ENCODE measurements around the gene ZNF593OS. TPM values are rescaled to one million over a fixed set of nuclear protein-coding genes. Genes with fewer than 3 reads are reported as not detected.

ZNF593OS gene
- total RNA-seq, 4 donors from 2014 or later: not detected

- intact Hi-C loops (cut with DNase I; ENCODE audit: low total_unique reads): no loop called here
- no peaks in the 10 kb centered on the region for H3K4me1 ChIP-seq
- WGBS, 2 donors (ENCODE audit: low coverage in 1 of 2): 66% methylated on average over 21 of the region's 21 CpGs; no CpG with 5 or more reads in 1 of the 2 donors
- peak overlapping the region in 2 of 4 donors; percentile 13 to 25 for H3K27ac ChIP-seq
- H3K9me3 ChIP-seq: no peaks in the 10 kb centered on the region
- H3K4me3 ChIP-seq: no peak overlapping the region
- no peak for TF ChIP-seq POLR2A (IDR thresholded peaks at IDR 0.05)
- TF ChIP-seq POLR2AphosphoS5 (IDR thresholded peaks at IDR 0.05): no peak
- no peak for TF ChIP-seq CTCF (IDR thresholded peaks at IDR 0.05)
- TF ChIP-seq EP300 (IDR thresholded peaks at IDR 0.05; ENCODE audit: low read depth): no peak
- no peak for DNase-seq
- H3K27me3 ChIP-seq: peaks cover 33% of the 10 kb centered on the region
- no peaks in the 10 kb centered on the region for H3K36me3 ChIP-seq
- in situ Hi-C loops (cut with MboI; ENCODE audit: low pct_ligation_motif_present in 1 of 4, low pct_unique_long_range_greater_than_20kb in 1 of 4, low sequenced_read_pairs in 3 of 4): loop anchor here in 2 of 4 donors (25.0 kb wide), 1 partner anchor 118 kb away; the partner anchor contains the start of gene SLC30A2 (in 2 of the 2)
These were observed 16.0 kb downstream of the ZNF593OS start for GRCh38 chr1:26155370-26156284.

- H3K27ac ChIP-seq: no peak overlapping the region
- no peaks in the 10 kb centered on the region for H3K36me3 ChIP-seq
- WGBS, 2 donors (ENCODE audit: low coverage in 1 of 2): 53 to 61% methylated on average over 5 to 9 of the region's 9 CpGs
- H3K27me3 ChIP-seq: peaks cover 30% of the 10 kb centered on the region
- in situ Hi-C loops (cut with MboI; ENCODE audit: low pct_ligation_motif_present in 1 of 4, low pct_unique_long_range_greater_than_20kb in 1 of 4, low sequenced_read_pairs in 3 of 4) (loop anchor here in 2 of 4 donors (25.0 kb wide), 1 partner anchor 117 kb away; the partner anchor contains the start of gene SLC30A2 (in 2 of the 2)), intact Hi-C loops (cut with DNase I; ENCODE audit: low total_unique reads) (no loop called here)
- DNase-seq: no peak
- TF ChIP-seq CTCF (IDR thresholded peaks at IDR 0.05) (no peak), EP300 (IDR thresholded peaks at IDR 0.05; ENCODE audit: low read depth) (no peak), POLR2AphosphoS5 (IDR thresholded peaks at IDR 0.05) (no peak), POLR2A (IDR thresholded peaks at IDR 0.05) (no peak)
- H3K4me3 ChIP-seq: no peak overlapping the region
- H3K9me3 ChIP-seq: no peaks in the 10 kb centered on the region
- no peaks in the 10 kb centered on the region for H3K4me1 ChIP-seq
These were observed 16.9 kb downstream of the ZNF593OS start for GRCh38 chr1:26154750-26155149.

GRCh38 chr1:26153966-26154532, 17.6 kb downstream of the ZNF593OS start:
- WGBS, 2 donors (ENCODE audit: low coverage in 1 of 2): 17 to 58% methylated on average over 2 to 5 of the region's 5 CpGs
- DNase-seq: no peak
- in situ Hi-C loops (cut with MboI; ENCODE audit: low pct_ligation_motif_present in 1 of 4, low pct_unique_long_range_greater_than_20kb in 1 of 4, low sequenced_read_pairs in 3 of 4): loop anchor here in 2 of 4 donors (25.0 kb wide), 1 partner anchor 117 kb away; the partner anchor contains the start of gene SLC30A2 (in 2 of the 2)
- Histone ChIP-seq H3K9me3 (no peaks in the 10 kb centered on the region), H3K36me3 (no peaks in the 10 kb centered on the region), H3K4me1 (no peaks in the 10 kb centered on the region), H3K27ac (no peak overlapping the region), H3K4me3 (no peak overlapping the region), H3K27me3 (peaks cover 30% of the 10 kb centered on the region)
- intact Hi-C loops (cut with DNase I; ENCODE audit: low total_unique reads): no loop called here
- TF ChIP-seq POLR2A (IDR thresholded peaks at IDR 0.05) (no peak), CTCF (IDR thresholded peaks at IDR 0.05) (no peak), POLR2AphosphoS5 (IDR thresholded peaks at IDR 0.05) (no peak), EP300 (IDR thresholded peaks at IDR 0.05; ENCODE audit: low read depth) (no peak)

- Histone ChIP-seq H3K27me3 (no peaks in the 10 kb centered on the region), H3K27ac (no peak overlapping the region), H3K4me1 (no peaks in the 10 kb centered on the region), H3K4me3 (no peak overlapping the region), H3K9me3 (no peaks in the 10 kb centered on the region), H3K36me3 (no peaks in the 10 kb centered on the region)
- intact Hi-C loops (cut with DNase I; ENCODE audit: low total_unique reads) (loop anchor here (10.0 kb wide), 1 partner anchor 114 kb away; no protein-coding TSS in a partner anchor), in situ Hi-C loops (cut with MboI; ENCODE audit: low pct_ligation_motif_present in 1 of 4, low pct_unique_long_range_greater_than_20kb in 1 of 4, low sequenced_read_pairs in 3 of 4) (loop anchor here (5.0 to 25.0 kb wide), 4 partner anchors 42 to 112 kb away; partner anchors contain the start of gene SLC30A2 (in 2 of the 4))
- TF ChIP-seq EP300 (IDR thresholded peaks at IDR 0.05; ENCODE audit: low read depth) (no peak), POLR2AphosphoS5 (IDR thresholded peaks at IDR 0.05) (no peak), POLR2A (IDR thresholded peaks at IDR 0.05) (no peak), CTCF (IDR thresholded peaks at IDR 0.05) (no peak)
- no peak for DNase-seq
These were observed 22.7 kb downstream of the ZNF593OS start for GRCh38 chr1:26148887-26149286.

All from transverse colon (tissue), 4 donors.